HL-60 (cell line): ENCODE results near the gene RBM28.

Experiments used
- GABPA ChIP-seq: IDR thresholded peaks from 2 replicates; pipeline ENCODE4 v1.6.1; 2012; ENCODE audit warnings: low read depth
- POLR2AphosphoS5 ChIP-seq: IDR thresholded peaks from 2 replicates; pipeline ENCODE4 v1.6.1; 2012; ENCODE audit warnings: low read depth
- TF ChIP-seq, protein P1 (sequence below): IDR thresholded peaks from one replicate; pipeline ENCODE4 v1.5.1; 2011; ENCODE audit warnings: low read length, control low read depth, inconsistent platforms; ENCODE audit not compliant: insufficient read depth
- TF ChIP-seq, protein P2 (sequence below): IDR thresholded peaks from 2 replicates; pipeline ENCODE4 v1.6.1; 2012; ENCODE audit warnings: low read depth; ENCODE audit not compliant: insufficient replicate concordance

DNA sequence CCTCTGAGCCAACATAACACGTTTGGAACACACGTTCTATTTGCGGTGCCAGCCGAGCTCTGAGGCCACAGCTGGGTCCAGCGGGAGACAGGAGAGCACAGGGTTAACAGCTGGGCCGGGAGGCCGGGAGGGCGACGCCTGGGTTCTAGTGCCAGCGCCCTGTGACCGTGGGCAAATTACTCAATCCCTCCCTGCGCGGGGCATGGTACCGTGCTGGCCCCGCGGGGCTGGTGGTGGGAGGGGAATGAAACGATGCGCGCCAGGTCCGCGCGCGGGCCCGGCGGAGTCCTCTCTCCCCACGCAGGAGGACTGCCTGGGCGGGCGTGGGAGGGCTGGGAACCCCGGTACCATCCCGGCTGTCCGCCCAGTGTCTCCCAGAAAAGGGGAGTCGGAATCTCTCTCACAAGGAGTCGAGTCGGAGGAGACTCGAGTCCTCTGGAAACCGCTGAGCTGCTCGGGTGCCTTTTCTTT, 72.2 kb downstream of the RBM28 start:
- TF ChIP-seq, protein P1, sequence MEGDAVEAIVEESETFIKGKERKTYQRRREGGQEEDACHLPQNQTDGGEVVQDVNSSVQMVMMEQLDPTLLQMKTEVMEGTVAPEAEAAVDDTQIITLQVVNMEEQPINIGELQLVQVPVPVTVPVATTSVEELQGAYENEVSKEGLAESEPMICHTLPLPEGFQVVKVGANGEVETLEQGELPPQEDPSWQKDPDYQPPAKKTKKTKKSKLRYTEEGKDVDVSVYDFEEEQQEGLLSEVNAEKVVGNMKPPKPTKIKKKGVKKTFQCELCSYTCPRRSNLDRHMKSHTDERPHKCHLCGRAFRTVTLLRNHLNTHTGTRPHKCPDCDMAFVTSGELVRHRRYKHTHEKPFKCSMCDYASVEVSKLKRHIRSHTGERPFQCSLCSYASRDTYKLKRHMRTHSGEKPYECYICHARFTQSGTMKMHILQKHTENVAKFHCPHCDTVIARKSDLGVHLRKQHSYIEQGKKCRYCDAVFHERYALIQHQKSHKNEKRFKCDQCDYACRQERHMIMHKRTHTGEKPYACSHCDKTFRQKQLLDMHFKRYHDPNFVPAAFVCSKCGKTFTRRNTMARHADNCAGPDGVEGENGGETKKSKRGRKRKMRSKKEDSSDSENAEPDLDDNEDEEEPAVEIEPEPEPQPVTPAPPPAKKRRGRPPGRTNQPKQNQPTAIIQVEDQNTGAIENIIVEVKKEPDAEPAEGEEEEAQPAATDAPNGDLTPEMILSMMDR: no peak
- TF ChIP-seq GABPA (no peak), POLR2AphosphoS5 (no peak)
- TF ChIP-seq, protein P2, sequence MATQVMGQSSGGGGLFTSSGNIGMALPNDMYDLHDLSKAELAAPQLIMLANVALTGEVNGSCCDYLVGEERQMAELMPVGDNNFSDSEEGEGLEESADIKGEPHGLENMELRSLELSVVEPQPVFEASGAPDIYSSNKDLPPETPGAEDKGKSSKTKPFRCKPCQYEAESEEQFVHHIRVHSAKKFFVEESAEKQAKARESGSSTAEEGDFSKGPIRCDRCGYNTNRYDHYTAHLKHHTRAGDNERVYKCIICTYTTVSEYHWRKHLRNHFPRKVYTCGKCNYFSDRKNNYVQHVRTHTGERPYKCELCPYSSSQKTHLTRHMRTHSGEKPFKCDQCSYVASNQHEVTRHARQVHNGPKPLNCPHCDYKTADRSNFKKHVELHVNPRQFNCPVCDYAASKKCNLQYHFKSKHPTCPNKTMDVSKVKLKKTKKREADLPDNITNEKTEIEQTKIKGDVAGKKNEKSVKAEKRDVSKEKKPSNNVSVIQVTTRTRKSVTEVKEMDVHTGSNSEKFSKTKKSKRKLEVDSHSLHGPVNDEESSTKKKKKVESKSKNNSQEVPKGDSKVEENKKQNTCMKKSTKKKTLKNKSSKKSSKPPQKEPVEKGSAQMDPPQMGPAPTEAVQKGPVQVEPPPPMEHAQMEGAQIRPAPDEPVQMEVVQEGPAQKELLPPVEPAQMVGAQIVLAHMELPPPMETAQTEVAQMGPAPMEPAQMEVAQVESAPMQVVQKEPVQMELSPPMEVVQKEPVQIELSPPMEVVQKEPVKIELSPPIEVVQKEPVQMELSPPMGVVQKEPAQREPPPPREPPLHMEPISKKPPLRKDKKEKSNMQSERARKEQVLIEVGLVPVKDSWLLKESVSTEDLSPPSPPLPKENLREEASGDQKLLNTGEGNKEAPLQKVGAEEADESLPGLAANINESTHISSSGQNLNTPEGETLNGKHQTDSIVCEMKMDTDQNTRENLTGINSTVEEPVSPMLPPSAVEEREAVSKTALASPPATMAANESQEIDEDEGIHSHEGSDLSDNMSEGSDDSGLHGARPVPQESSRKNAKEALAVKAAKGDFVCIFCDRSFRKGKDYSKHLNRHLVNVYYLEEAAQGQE: no peak
